Spleen (tissue), 10 donors: ENCODE results near the gene PNPT1. TPM values are rescaled to one million over a fixed set of nuclear protein-coding genes. Genes with fewer than 3 reads are reported as not detected.

ENCODE experiments used
- polyA plus RNA-seq, 3 donors: library from polyadenylated mRNA; stranded (reverse); fragments of 200-250 nt; gene quantifications; one replicate each; pipeline ENCODE4 v1.2.1, GENCODE V29; 2013
- total RNA-seq, 7 donors: library from RNA; depleted of rRNA in 3 of 7; stranded (reverse); fragments of >200 nt in 3 of 7; fragmentation: NEBNext Ultra II Directional in 4 of 7; extraction: Animal tissue kit (Norgen Biotek cat#: 25700) in 4 of 7; gene quantifications; one replicate each; pipeline versions ENCODE4 v1.1.0 to v1.2.1, GENCODE V29; 2016 to 2021
- donor health status: healthy with polysubstance abuse.
- donor health status: DM: no; HTN: no; CAD: no; lungs with moderate emphysema.
- donor health status: DM: no; HTN: no; CAD: no.
- donor health status: Bipolar disorder and iron deficiency.
- donor health status: healthy.
- donor health status: DM: no; HTN: no; CAD: no.
- donor health status: DM: yes; HTN: yes; CAD: no.

PNPT1 gene
- total and polyA plus RNA-seq, 10 donors: 6.4 to 26.3 (median 16.9) TPM

Other genes with a start within 250 kb of the PNPT1 start
- 10 to 100 TPM in 5 of 7 donors, 1 to 10 TPM in 2; 6.7 to 21.7 (median 15.6) TPM for gene CFAP36, start 174.1 kb downstream of the PNPT1 start, total RNA-seq
- gene CFAP36, start 174.1 kb downstream of the PNPT1 start, polyA plus RNA-seq: 10 to 100 TPM; 23.8 to 34.8 (median 25.0) TPM
- gene PPP4R3B, start 76.2 kb downstream of the PNPT1 start, total RNA-seq: 10 to 100 TPM; 61.7 to 89.5 (median 77.7) TPM
- 10 to 100 TPM; 22.3 to 30.0 (median 29.1) TPM for gene PPP4R3B, start 76.2 kb downstream of the PNPT1 start, polyA plus RNA-seq
- gene EFEMP1, start 229.9 kb upstream of the PNPT1 start, total RNA-seq: 100 to 1,000 TPM in 3 of 7 donors, 10 to 100 TPM in 4; 21.8 to 155 (median 79.8) TPM
- 10 to 100 TPM in 2 of 3 donors, 1 to 10 TPM in 1; 9.8 to 22.8 (median 12.5) TPM for gene EFEMP1, start 229.9 kb upstream of the PNPT1 start, polyA plus RNA-seq